Caco-2 (cell line): Measurements from ENCODE around the gene IGFBP2. TPM values are rescaled to one million over a fixed set of nuclear protein-coding genes. Genes with fewer than 3 reads are reported as not detected.

Experiments
- BruUV-seq: library from RNA; stranded (reverse); fragments of 400-500 nt; replicated peaks from 2 replicates; lab custom pipeline; 2021; lab: Mats Ljungman, UMichigan
- CTCF ChIA-PET: fragments of 300-600 bp; sonication (Branson Sonifier 250); formaldehyde crosslinking; loops from one replicate; lab custom pipeline; 2022; ENCODE audit warnings: antibody characterized with exemption; lab: Charles Lee
- POLR2A ChIA-PET: fragments of 300-600 bp; sonication (Branson Sonifier 250); formaldehyde crosslinking; loops from one replicate; lab custom pipeline; 2022; ENCODE audit warnings: antibody characterized with exemption; lab: Charles Lee
- DNase-seq, 2 experiments: peaks; one replicate each; pipeline versions ENCODE4 v3.0.0 to v3.0.0-alpha.2; 2020 to 2022
- H3K27me3 ChIP-seq: replicated peaks from 2 replicates; pipeline ENCODE4 v1.6.0; 2011; ENCODE audit warnings: low read length; ENCODE audit not compliant: control insufficient read depth, insufficient read depth
- H3K36me3 ChIP-seq: 2 replicates; pipeline ENCODE4 v1.5.1; 2011; ENCODE audit warnings: low read length; ENCODE audit not compliant: control insufficient read depth, insufficient read depth
- H3K4me1 ChIP-seq: fragments of 250-450 bp; sonication (Bioruptor Pico); 2 replicates; pipeline ENCODE4 v1.5.1; 2020; ENCODE audit warnings: mild to moderate bottlenecking
- H3K4me3 ChIP-seq: 2 replicates; pipeline ENCODE4 v1.5.1; 2011; ENCODE audit warnings: low read depth, mild to moderate bottlenecking, control low read depth, low read length
- H3K9me3 ChIP-seq: fragments of 250-450 bp; sonication (Bioruptor Pico); 2 replicates; pipeline ENCODE4 v1.5.1; 2020; ENCODE audit warnings: mild to moderate bottlenecking, moderate library complexity
- H3K27ac Mint-ChIP-seq: one replicate; pipeline ENCODE4 v1.8.0; 2022; ENCODE audit warnings: mixed read lengths; ENCODE audit not compliant: unreplicated experiment
- H3K27me3 Mint-ChIP-seq: one replicate; pipeline ENCODE4 v1.8.0; 2022; ENCODE audit warnings: mixed read lengths; ENCODE audit not compliant: insufficient read depth, unreplicated experiment
- H3K36me3 Mint-ChIP-seq: one replicate; pipeline ENCODE4 v1.8.0; 2022; ENCODE audit warnings: mild to moderate bottlenecking, mixed read lengths; ENCODE audit not compliant: insufficient read depth, unreplicated experiment
- H3K4me1 Mint-ChIP-seq: one replicate; pipeline ENCODE4 v1.8.0; 2022; ENCODE audit warnings: low read depth, mixed read lengths; ENCODE audit not compliant: unreplicated experiment
- H3K4me3 Mint-ChIP-seq: one replicate; pipeline ENCODE4 v1.8.0; 2022; ENCODE audit warnings: mild to moderate bottlenecking, moderate library complexity, mixed read lengths; ENCODE audit not compliant: unreplicated experiment
- H3K9me3 Mint-ChIP-seq: one replicate; pipeline ENCODE4 v1.8.0; 2022; ENCODE audit warnings: mixed read lengths; ENCODE audit not compliant: unreplicated experiment
- CTCF ChIP-seq, 2 experiments: fragments of 200-600 bp in 1 of 2; IDR thresholded peaks; 1 replicate in 1 of 2; 2 replicates in 1 of 2; pipeline versions ENCODE4 v1.5.1 to v1.8.0; 2011 to 2022; ENCODE audit warnings: antibody characterized with exemption in 1 of 2, control low read depth in 1 of 2, inconsistent platforms in 1 of 2, low read depth in 1 of 2, low read length in 1 of 2, mild to moderate bottlenecking in 1 of 2, moderate library complexity in 1 of 2; ENCODE audit not compliant: insufficient read depth in 1 of 2, severe bottlenecking in 1 of 2, unreplicated experiment in 1 of 2
- intact Hi-C: fragments of 100-400 bp; cut with micrococcal nuclease; formaldehyde crosslinking; loops from one replicate; pipeline ENCODE4 v1.10.0; 2022; ENCODE audit not compliant: unreplicated experiment
- total RNA-seq: library from RNA; stranded (reverse); gene quantifications from 2 replicates; pipeline ENCODE4 v1.2.3, GENCODE V29; 2022

The IGFBP2 gene
- total RNA-seq, 1 experiment from 2014 or later: 6.6 TPM

GRCh38 chr2:216679658-216680024, 46.4 kb downstream of the IGFBP2 start:
- H3K9me3 Mint-ChIP-seq: no peaks in the 10 kb centered on the region
- ChIA-PET POLR2A (no interaction called here), CTCF (no interaction called here)
- intact Hi-C loops: loop anchor here (5.0 kb wide), 1 partner anchor 1078 kb away; no protein-coding TSS in a partner anchor
- peaks cover 26% of the 10 kb centered on the region for H3K27me3 Mint-ChIP-seq
- no peaks in the 10 kb centered on the region for H3K9me3 ChIP-seq
- H3K27me3 ChIP-seq: no peaks in the 10 kb centered on the region; the same call in 1 of the 2 replicates
- no peak for DNase-seq
- H3K36me3 ChIP-seq: no peaks in the 10 kb centered on the region
- H3K4me3 Mint-ChIP-seq: no peak overlapping the region
- H3K4me1 ChIP-seq: no peaks in the 10 kb centered on the region
- TF ChIP-seq CTCF (IDR thresholded peaks at IDR 0.05; ENCODE audit: insufficient read depth in 1 of 2, low read depth in 1 of 2, low read length in 1 of 2, severe bottlenecking in 1 of 2, unreplicated experiment in 1 of 2): no peak
- no peaks in the 10 kb centered on the region for H3K4me1 Mint-ChIP-seq
- no peak overlapping the region for H3K27ac Mint-ChIP-seq
- no TSS peak for BruUV-seq
- no peaks in the 10 kb centered on the region for H3K36me3 Mint-ChIP-seq
- no peak overlapping the region for H3K4me3 ChIP-seq

GRCh38 chr2:216680951-216681629, 47.9 kb downstream of the IGFBP2 start:
- TF ChIP-seq CTCF (IDR thresholded peaks at IDR 0.05; ENCODE audit: insufficient read depth in 1 of 2, low read depth in 1 of 2, low read length in 1 of 2, severe bottlenecking in 1 of 2, unreplicated experiment in 1 of 2): no peak
- H3K9me3 Mint-ChIP-seq: no peaks in the 10 kb centered on the region
- no peaks in the 10 kb centered on the region for H3K36me3 ChIP-seq
- no peak overlapping the region for H3K4me3 ChIP-seq
- intact Hi-C loops: loop anchor here (5.0 kb wide), 1 partner anchor 1076 kb away; no protein-coding TSS in a partner anchor
- H3K27me3 Mint-ChIP-seq: peaks cover 19% of the 10 kb centered on the region
- ChIA-PET CTCF (no interaction called here), POLR2A (no interaction called here)
- H3K4me3 Mint-ChIP-seq: no peak overlapping the region
- DNase-seq: no peak
- no peaks in the 10 kb centered on the region; the same call in 1 of the 2 replicates for H3K27me3 ChIP-seq
- no peaks in the 10 kb centered on the region for H3K4me1 ChIP-seq
- BruUV-seq: no TSS peak
- H3K36me3 Mint-ChIP-seq: no peaks in the 10 kb centered on the region
- no peaks in the 10 kb centered on the region for H3K4me1 Mint-ChIP-seq
- H3K9me3 ChIP-seq: no peaks in the 10 kb centered on the region
- H3K27ac Mint-ChIP-seq: no peak overlapping the region

GRCh38 chr2:216681683-216682082, 48.5 kb downstream of the IGFBP2 start:
- peaks cover 15% of the 10 kb centered on the region for H3K27me3 Mint-ChIP-seq
- H3K36me3 Mint-ChIP-seq: no peaks in the 10 kb centered on the region
- DNase-seq: no peak
- H3K27me3 ChIP-seq: no peaks in the 10 kb centered on the region; the same call in 1 of the 2 replicates
- no peak for TF ChIP-seq CTCF (IDR thresholded peaks at IDR 0.05; ENCODE audit: insufficient read depth in 1 of 2, low read depth in 1 of 2, low read length in 1 of 2, severe bottlenecking in 1 of 2, unreplicated experiment in 1 of 2)
- intact Hi-C loops: loop anchor here (1.0 to 5.0 kb wide), 4 partner anchors 461 to 1076 kb away; no protein-coding TSS in a partner anchor
- no peak overlapping the region for H3K27ac Mint-ChIP-seq
- ChIA-PET CTCF (interaction anchor here (0.6 kb wide), 1 partner anchor 14 kb away, joined by 5 read pairs; the partner anchor contains the start of gene IGFBP5), POLR2A (no interaction called here)
- no peak overlapping the region for H3K4me3 Mint-ChIP-seq
- H3K36me3 ChIP-seq: no peaks in the 10 kb centered on the region
- no peaks in the 10 kb centered on the region for H3K4me1 ChIP-seq
- H3K4me1 Mint-ChIP-seq: no peaks in the 10 kb centered on the region
- no peaks in the 10 kb centered on the region for H3K9me3 Mint-ChIP-seq
- H3K4me3 ChIP-seq: no peak overlapping the region
- H3K9me3 ChIP-seq: no peaks in the 10 kb centered on the region
- no TSS peak for BruUV-seq
